ENCODE results near the gene POLR2B. TPM values are rescaled to one million over a fixed set of nuclear protein-coding genes. Genes with fewer than 3 reads are reported as not detected.
"Not testable (repeated sequence)": the region's sequence is repeated elsewhere in the genome, so short reads cannot be mapped to it uniquely, and the experiment has no call there.

Gene POLR2B
- total RNA-seq, 1 donor from 2014 or later: 108 TPM

DNA sequence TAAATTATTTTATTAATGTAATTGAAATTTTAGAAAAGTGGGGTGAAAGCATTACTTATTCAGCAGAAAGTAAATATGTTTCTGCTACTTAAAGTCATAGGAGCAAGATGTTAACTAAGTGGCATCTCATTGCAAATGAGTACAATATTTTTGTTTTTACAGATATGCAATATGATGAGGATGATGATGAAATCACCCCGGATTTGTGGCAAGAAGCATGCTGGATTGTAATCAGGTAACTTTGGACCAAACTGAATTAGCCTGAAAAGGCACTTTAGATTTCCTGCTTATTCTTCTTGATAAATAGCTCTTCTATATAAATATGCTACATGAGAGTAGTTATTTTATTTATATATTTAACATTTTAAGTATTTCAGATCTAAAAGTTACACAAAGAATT lies 7.5 kb downstream of the POLR2B start:
- no peak for DNase-seq (ENCODE audit: low spot score)

DNA sequence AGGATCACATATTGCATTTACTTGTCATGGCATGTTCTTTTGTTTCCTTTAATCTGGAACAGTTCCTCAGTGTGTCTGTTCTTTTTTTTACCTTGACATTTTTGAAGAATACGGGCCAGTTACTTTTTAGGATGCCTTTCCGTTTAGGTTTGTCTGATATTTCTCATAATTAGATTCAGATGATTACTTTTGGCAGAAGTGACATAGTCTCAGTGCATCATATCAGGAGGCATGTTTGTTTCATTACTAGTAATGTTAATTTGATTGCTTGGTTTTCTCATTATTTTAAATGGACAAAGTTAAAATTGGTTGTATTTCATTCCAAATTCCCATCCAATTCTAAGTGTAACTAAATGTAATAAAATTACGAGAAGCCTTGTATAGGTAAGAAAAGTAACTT lies 8.3 kb downstream of the POLR2B start:
- no peak for DNase-seq (ENCODE audit: low spot score)

DNA sequence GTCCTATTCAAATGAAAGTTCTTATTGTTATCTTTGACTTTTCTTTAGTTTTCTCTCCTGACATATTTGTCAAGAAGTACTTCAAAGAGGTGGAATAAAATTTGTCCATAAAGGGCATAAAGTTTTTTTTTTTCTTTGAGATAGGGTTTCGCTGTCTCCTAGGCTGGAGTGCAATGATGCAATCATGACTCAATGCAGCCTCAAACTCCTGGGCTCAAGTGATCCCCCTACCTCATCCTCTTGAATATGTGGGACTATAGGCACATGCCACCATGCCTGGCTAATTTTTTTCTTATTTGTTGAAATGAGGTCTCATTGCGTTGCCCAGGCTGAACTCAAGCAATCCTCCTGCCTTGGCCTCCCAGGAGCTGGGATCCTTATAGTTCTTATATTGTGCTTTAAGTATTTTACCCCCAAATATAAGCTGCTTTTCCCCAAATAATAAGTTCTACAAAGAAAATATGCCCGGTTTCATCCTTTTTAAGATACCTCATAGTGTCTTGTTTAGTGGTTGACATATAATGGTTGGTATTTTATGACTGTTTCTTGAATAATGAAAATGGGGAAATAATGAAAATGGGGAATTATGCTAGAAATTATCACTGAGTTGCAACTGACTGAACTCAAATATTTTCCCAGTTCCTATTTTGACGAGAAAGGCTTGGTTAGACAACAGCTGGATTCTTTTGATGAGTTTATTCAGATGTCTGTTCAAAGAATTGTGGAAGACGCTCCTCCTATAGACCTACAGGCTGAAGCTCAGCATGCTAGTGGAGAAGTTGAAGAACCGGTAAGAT lies 11.6 kb downstream of the POLR2B start:
- no peak for DNase-seq (ENCODE audit: low spot score)

- peak; percentile 89 for DNase-seq (ENCODE audit: low spot score)
Observed at GRCh38 chr4:56995525-56995924, 16.8 kb downstream of the POLR2B start.

DNA sequence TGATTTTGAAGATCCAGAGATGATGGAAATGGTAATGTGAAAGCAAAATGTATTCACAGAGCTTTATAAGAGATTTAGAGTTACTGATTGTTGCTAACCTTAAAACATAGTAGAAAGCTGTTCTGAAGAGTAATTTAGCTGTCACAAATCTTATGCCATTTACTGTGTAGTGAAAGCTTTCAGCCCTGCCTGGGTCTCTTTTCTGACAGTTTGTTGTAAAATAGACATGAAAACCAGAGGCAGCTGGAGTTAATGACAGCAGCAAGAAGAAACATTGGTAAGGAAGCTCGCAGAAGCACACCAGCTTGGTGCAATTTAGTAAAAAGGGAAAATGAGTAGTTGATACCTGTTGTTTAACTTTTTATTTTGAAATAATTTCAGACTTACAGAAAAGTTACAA lies 21.1 kb downstream of the POLR2B start:
- DNase-seq (ENCODE audit: low spot score): no peak

DNA sequence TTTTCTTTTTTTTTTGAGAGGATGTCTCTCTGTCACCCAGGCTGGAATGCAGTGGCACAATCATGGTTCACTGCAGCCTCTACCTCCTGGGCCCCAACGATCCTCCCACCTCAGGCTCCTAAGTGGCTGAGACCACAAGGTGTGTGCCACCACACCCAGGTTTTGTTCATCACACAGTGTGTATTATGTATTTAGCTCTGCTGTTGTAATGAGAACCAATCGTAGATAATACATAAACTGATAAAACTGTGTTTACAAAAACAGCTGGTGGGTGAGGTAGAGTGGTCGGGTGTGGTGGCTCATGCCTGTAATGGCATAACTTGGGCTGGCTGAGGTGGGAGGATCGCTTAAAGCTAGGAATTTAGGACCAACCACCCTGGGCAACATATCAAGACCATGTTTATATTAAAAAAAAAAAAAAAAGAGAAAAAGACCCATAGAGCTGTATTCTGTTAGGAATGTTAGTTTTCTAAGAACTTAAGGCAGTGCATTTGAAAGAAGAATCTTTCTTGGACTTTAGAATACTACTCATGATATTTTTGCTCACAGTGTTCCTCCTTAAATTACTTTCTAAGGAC lies 34.9 kb downstream of the POLR2B start:
- no peak for DNase-seq (ENCODE audit: low spot score)

GRCh38 chr4:57018980-57019379 lies 40.3 kb downstream of the POLR2B start:
- DNase-seq (ENCODE audit: low spot score): no peak

DNA sequence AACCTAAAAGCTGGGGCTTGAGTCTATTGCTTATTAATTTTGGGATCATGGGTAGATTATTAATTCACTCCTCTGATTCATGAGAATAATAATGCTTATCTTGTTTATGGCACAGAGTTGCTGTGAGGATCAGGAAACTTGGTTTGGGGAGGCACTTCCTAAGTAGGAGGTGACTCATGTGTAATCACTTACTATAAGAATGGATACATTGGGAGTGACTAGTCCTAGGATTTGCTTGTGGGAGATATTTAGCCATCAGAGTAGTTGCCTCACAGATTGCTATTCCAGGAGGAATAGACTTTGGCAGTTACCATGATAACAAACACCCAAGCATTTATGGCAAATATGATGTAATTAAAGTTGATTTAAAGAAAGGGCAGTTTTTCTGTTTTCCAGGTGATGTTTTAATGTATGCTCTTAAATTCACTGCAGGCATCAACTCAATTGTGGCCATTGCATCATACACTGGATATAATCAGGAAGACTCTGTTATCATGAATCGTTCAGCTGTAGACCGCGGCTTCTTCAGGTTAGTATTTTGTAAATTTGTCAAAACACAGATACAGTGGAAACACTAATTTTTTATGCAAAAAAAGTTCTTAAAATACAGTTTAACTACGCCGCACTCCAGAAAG lies 41.9 kb downstream of the POLR2B start:
- DNase-seq (ENCODE audit: low spot score): no peak

DNA sequence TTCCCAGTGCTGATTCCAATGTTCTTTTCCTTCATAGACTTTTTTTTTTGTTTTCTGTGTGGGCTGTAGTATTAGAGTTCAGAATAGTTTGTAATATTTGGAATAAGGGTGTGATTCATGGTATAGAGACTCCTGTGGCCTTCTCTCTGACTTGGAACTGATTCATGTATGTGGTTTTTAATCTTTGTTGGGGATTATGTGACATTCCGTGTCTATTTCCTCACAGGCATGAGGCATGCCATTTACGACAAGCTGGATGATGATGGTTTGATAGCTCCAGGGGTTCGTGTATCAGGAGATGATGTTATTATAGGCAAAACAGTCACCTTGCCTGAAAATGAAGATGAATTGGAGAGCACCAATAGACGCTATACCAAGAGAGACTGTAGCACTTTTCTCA lies 44.4 kb downstream of the POLR2B start:
- no peak for DNase-seq (ENCODE audit: low spot score)

GRCh38 chr4:57034520-57034919 lies 55.8 kb downstream of the POLR2B start:
- peak; percentile 18 for DNase-seq (ENCODE audit: low spot score)

DNA sequence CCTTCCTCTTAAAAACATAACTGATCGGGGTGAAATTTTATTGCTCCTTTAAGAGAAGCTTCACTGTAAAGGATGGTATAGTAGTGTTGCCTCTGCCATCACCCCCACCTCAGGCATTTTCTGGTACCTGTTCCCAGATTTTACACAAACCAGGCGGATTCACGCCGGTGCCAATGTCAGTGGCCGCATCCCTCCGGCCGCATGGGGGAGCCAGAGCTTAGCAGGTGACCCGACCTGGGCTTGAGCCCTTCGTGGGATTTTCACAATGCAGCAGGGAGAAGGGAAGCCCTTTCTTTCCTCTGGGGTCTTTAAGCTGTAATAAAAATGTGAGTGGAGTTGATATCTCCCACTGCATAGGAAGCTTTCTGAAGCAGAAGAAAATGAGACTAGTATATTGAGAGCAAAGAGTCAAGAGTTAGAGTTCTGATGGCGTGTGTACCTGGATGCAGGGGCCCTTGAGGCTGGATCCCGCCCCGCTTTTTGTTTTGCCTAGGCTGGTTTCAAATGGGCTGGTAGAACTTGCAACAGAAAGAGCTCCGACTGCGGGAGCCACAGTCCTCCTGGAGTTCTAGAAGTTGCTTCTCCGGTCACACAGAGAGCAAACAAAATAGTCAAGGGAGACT lies 59.4 kb downstream of the POLR2B start:
- DNase-seq (ENCODE audit: low spot score): peak; percentile 54

DNA sequence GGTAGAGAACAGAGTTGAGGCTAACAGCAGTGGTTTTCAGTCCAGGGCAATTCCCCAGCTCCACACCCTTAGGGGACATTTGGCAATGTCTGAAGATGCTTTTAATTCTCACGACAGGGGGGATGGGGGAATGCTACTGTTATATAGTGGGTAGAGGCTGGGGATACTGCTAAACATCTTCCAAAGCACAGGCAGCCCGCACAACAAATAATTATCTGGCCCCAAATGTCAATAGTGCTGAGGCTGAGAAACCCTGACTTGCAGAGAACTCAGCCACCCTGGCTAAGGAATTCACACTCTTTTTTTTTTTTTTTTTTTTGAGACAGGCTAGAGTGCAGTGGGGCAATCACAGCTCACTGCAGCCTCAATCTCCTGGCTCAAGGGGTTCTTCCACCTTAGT lies 60.6 kb downstream of the POLR2B start:
- DNase-seq (ENCODE audit: low spot score): no peak

GRCh38 chr4:57040510-57040909 lies 61.8 kb downstream of the POLR2B start:
- no peak for DNase-seq (ENCODE audit: low spot score)

DNA sequence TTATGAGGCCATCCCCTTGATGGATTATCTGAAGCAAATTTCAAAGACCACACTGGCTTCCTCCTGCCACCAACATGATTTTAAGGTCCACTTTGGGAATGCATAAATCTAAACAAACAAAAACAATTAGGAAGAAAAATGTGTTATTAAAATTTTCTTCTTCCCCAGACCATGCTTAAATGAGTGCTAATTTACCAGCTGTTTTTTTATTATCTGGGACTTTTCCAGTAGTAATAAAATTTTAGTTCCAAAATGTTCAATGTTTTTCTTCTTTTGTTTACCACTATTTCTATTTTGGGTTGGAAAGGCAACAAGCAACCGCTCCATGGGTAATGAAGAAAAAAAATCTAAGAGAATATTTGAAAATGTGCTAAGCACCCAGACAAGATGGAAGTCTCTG lies 62.3 kb downstream of the POLR2B start:
- no peak for DNase-seq (ENCODE audit: low spot score)

DNA sequence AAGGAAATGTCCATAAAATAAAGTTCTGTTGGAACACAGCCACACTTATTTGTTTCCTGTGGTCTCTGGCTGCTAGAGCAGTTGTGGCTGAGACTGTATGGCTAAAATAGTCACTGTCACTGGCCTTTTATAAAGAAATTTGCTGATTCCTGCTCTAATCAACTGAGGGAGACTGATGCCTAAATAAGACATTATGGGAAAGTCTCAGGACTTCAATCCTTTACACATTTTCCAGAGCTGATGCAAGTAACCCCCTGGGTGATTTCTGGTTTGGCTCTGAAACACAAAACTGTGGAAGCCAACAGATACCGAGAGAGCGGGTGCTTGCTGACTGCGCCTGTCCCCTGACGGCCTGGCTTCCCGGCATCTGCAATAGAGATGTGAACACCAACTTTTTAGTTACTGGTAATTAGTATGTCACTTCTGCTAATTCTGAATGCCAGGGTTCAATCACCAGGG lies 64.0 kb downstream of the POLR2B start:
- no peak for DNase-seq (ENCODE audit: low spot score)

GRCh38 chr4:57043347-57044251 lies 64.9 kb downstream of the POLR2B start:
- DNase-seq (ENCODE audit: low spot score): peak; percentile 87

- no peak for DNase-seq (ENCODE audit: low spot score)
Observed at GRCh38 chr4:57044279-57044678, 65.6 kb downstream of the POLR2B start.

DNA sequence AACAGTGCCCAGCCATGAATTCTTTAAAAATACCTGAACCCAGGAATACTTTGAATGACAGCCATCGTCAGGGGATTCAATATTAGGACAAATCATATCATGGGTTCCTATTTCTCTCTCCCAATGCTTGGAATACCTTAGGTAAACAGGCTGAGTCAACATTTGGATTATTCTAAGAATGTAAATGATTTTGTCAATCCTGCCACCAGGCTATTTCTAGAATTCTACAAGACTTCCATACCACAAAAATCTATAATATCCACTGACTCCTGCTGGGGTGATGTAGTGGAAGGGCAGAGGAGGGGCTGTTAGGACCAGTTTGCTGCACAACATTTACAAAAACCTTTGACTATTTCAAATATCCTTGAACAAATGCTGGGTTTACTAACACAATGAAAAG lies 66.3 kb downstream of the POLR2B start:
- no peak for DNase-seq (ENCODE audit: low spot score)

DNA sequence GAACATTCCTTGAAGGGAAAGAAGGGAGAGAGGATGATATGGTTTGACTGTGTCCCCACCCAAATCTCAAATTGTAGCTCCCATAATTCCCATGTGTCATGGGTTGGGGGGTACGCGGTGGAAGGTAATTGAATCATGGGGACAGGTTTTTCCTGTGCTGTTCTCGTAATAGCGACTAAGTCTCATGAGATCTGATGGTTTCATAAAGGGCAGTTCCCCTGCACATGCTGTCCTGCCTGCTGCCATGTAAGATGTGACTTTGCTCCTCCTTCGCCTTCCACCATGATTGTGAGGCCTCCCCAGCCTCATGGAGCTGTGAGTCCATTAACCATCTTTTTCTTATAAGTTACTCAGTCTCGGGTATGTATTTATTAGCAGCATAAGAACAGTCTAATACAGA lies 68.3 kb downstream of the POLR2B start:
- not testable (repeated sequence) for DNase-seq (ENCODE audit: low spot score)

GRCh38 chr4:57048590-57049304 lies 70.1 kb downstream of the POLR2B start:
- no peak for DNase-seq (ENCODE audit: low spot score)

DNA sequence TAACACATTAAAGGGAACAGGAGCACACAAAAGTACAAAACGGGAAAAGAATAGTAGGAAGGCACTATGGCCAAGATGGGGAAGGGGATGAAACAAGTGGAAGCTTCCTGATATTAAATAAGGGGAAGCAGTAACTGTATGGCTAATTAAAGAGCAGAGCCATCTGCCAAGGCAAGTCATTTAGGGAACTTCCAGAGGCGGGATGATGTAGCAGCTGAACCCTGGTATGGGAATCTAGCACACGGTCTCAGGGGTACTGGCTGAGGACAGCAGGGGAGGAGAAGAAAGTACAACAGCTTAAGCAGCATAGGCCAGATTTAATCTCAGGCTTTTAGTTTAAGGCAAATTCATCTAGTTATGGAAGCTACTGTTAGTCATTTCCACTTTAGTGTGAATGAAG lies 72.4 kb downstream of the POLR2B start:
- DNase-seq (ENCODE audit: low spot score): no peak
